HL-60 (cell line): Measurements from ENCODE around the gene JMJD1C.

Experiments
- DNase-seq, 2 experiments: peaks; one replicate each; pipeline ENCODE4 v3.0.0-alpha.2; 2010 to 2020; ENCODE audit warnings: low read depth in 1 of 2, low spot score in 1 of 2
- H3K27ac ChIP-seq: fragments of 250-450 bp; sonication (Bioruptor Pico); replicated peaks from 2 replicates; pipeline ENCODE4 v1.5.1; 2020; ENCODE audit warnings: mild to moderate bottlenecking, moderate library complexity
- H3K27me3 ChIP-seq: fragments of 250-450 bp; sonication (Bioruptor Pico); 2 replicates; pipeline ENCODE4 v1.5.1; 2021; ENCODE audit warnings: mild to moderate bottlenecking, moderate library complexity; ENCODE audit not compliant: insufficient read depth, poor library complexity, severe bottlenecking
- H3K4me3 ChIP-seq: replicated peaks from 2 replicates; pipeline ENCODE4 v1.5.1; 2011; ENCODE audit warnings: mild to moderate bottlenecking, control low read depth, low read length; ENCODE audit not compliant: insufficient read depth
- CTCF ChIP-seq: IDR thresholded peaks from one replicate; pipeline ENCODE4 v1.5.1; 2011; ENCODE audit warnings: low read length, control low read depth, inconsistent platforms; ENCODE audit not compliant: insufficient read depth
- GABPA ChIP-seq: IDR thresholded peaks from 2 replicates; pipeline ENCODE4 v1.6.1; 2012; ENCODE audit warnings: low read depth
- POLR2AphosphoS5 ChIP-seq: IDR thresholded peaks from 2 replicates; pipeline ENCODE4 v1.6.1; 2012; ENCODE audit warnings: low read depth
- REST ChIP-seq: IDR thresholded peaks from 2 replicates; pipeline ENCODE4 v1.6.1; 2012; ENCODE audit warnings: low read depth; ENCODE audit not compliant: insufficient replicate concordance
- SPI1 ChIP-seq: IDR thresholded peaks from 2 replicates; pipeline ENCODE4 v1.6.1; 2012; ENCODE audit warnings: low read depth, mild to moderate bottlenecking, borderline replicate concordance

Gene JMJD1C

GRCh38 chr10:63368365-63368764 is 97.4 kb downstream of the JMJD1C start:
- Histone ChIP-seq H3K27me3 (no peaks in the 10 kb centered on the region), H3K4me3 (no peak overlapping the region), H3K27ac (no peak overlapping the region)
- TF ChIP-seq GABPA, result no peak
- TF ChIP-seq REST, result no peak
- TF ChIP-seq CTCF, result no peak
- no peak for TF ChIP-seq POLR2AphosphoS5
- TF ChIP-seq SPI1, result no peak
- no peak for DNase-seq

- Histone ChIP-seq H3K27me3 (no peaks in the 10 kb centered on the region), H3K4me3 (no peak overlapping the region), H3K27ac (no peak overlapping the region)
- TF ChIP-seq CTCF, result no peak
- no peak for TF ChIP-seq GABPA
- no peak for TF ChIP-seq REST
- no peak for TF ChIP-seq POLR2AphosphoS5
- TF ChIP-seq SPI1, result no peak
- no peak for DNase-seq
Measured at GRCh38 chr10:63366933-63367332, 98.8 kb downstream of the JMJD1C start.

- no peak for DNase-seq
- Histone ChIP-seq H3K27ac (no peak overlapping the region), H3K4me3 (no peak overlapping the region), H3K27me3 (no peaks in the 10 kb centered on the region)
- no peak for TF ChIP-seq SPI1
- no peak for TF ChIP-seq REST
- no peak for TF ChIP-seq CTCF
- TF ChIP-seq GABPA, result no peak
- no peak for TF ChIP-seq POLR2AphosphoS5
Measured at GRCh38 chr10:63365976-63366765, 99.6 kb downstream of the JMJD1C start.
